ENCODE measurements around the gene HMGCS1.

Gene HMGCS1

DNA sequence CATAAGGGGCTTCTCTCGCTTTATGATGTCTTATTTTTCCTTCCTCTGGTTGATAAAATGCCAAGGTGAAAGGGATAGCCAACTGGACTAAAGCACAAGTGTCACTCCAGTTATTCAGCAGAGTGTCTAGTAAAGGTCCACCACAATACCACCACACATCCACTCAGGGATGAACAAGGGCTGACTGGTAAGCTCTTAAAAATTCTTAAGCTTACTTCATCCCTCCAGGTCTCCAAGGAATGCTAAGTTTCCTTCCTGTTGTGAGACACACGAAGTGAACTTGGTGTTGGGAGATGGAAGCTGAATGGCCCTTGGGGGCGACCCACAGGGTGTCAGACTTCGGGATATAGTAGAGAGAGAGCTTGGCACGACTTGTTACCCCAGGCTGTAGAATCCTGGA, 3.2 kb upstream of the HMGCS1 start:
- no peak for DNase-seq
- Histone ChIP-seq H3K36me3 (no peaks in the 10 kb centered on the region), H3K9me3 (no peaks in the 10 kb centered on the region), H3K4me1 (peaks cover 0 to 11% (median 6%) of the 10 kb centered on the region in 4 donors), H3K4me3 (no peak overlapping the region), H3K27ac (no peak overlapping the region), H3K27me3 (no peaks in the 10 kb centered on the region)
- TF ChIP-seq, protein P1, sequence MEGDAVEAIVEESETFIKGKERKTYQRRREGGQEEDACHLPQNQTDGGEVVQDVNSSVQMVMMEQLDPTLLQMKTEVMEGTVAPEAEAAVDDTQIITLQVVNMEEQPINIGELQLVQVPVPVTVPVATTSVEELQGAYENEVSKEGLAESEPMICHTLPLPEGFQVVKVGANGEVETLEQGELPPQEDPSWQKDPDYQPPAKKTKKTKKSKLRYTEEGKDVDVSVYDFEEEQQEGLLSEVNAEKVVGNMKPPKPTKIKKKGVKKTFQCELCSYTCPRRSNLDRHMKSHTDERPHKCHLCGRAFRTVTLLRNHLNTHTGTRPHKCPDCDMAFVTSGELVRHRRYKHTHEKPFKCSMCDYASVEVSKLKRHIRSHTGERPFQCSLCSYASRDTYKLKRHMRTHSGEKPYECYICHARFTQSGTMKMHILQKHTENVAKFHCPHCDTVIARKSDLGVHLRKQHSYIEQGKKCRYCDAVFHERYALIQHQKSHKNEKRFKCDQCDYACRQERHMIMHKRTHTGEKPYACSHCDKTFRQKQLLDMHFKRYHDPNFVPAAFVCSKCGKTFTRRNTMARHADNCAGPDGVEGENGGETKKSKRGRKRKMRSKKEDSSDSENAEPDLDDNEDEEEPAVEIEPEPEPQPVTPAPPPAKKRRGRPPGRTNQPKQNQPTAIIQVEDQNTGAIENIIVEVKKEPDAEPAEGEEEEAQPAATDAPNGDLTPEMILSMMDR (IDR thresholded peaks at IDR 0.05) = no peak
- intact Hi-C loops (cut with DNase I; ENCODE audit: low total_unique reads) = no loop called here

DNA sequence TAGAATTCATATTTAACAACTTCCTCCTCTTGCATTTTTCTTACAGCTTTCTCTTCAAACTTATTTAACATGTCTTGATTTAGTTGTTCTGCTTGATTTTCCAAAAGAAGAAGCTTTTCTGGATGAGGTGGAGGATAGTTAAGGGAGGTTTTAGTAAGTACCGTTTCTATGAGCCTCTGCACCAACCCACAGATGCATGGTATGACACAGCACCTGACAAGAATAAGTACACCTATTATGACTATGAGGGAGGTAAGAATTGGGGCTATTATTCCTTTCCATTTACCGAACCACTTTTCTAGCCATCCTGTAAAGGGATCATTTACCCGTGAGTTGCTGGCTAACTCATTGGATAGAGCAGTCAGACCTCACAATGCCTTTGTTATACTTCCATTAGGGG, 2.5 kb upstream of the HMGCS1 start:
- TF ChIP-seq, protein P1 (IDR thresholded peaks at IDR 0.05) = no peak

DNA sequence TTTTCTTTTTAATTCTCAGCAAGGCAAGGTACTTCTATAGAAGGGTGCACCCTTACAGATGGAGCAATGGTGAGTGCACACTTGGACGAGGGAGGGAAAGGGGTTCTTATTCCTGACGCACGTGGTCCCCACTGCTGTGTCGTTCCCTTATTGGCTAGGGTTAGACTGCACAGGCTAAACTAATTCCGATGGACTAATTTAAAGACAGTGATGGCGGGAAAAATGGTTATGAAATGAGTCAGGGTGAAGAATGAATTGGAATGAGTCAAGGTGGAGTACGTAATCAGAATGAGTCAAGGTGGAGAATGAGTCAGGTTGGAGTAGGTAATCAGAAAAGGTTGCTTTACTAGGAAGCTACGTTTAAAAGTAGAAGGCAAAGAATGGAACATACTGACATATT, 2.1 kb upstream of the HMGCS1 start:
- H3K27ac ChIP-seq = no peak overlapping the region
- no peak for DNase-seq
- TF ChIP-seq, protein P1 (IDR thresholded peaks at IDR 0.05) = no peak
- H3K4me3 ChIP-seq = no peak overlapping the region
- H3K27me3 ChIP-seq = no peaks in the 10 kb centered on the region
- intact Hi-C loops (cut with DNase I; ENCODE audit: low total_unique reads) = no loop called here
- H3K9me3 ChIP-seq = no peaks in the 10 kb centered on the region
- H3K36me3 ChIP-seq = no peaks in the 10 kb centered on the region
- H3K4me1 ChIP-seq = peaks cover 0 to 23% (median 10%) of the 10 kb centered on the region in 4 donors

More for the DNA sequence above, 2.5 kb upstream of the HMGCS1 start:
- intact Hi-C loops (cut with DNase I; ENCODE audit: low total_unique reads) = no loop called here
- no peak overlapping the region for H3K4me3 ChIP-seq
- H3K27me3 ChIP-seq = no peaks in the 10 kb centered on the region
- H3K4me1 ChIP-seq = peaks cover 0 to 19% (median 9%) of the 10 kb centered on the region in 4 donors
- no peak overlapping the region for H3K27ac ChIP-seq
- no peaks in the 10 kb centered on the region for H3K36me3 ChIP-seq
- no peak for DNase-seq
- H3K9me3 ChIP-seq = no peaks in the 10 kb centered on the region

DNA sequence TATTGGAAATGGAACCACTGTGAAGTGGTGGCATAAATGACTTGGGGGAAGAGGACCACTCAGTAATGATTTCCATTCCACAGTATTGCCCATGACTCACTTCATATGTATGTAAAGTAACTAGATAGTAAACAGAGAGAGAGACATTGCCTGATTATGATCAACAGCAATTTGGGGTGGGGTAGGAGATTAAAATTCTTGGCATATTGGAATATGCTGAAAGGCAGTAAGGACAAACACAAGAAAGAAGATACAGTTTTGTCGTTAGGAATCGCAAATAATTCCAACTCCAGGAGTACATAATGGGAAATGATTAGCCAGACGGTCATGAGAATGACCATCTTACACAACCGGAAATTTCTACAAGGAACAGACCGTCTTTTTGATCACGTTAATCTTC, 1.5 kb upstream of the HMGCS1 start:
- TF ChIP-seq, protein P1 (IDR thresholded peaks at IDR 0.05) = no peak
- Histone ChIP-seq H3K27me3 (no peaks in the 10 kb centered on the region), H3K9me3 (no peaks in the 10 kb centered on the region), H3K4me1 (peaks cover 0 to 28% (median 13%) of the 10 kb centered on the region in 4 donors), H3K36me3 (no peaks in the 10 kb centered on the region), H3K4me3 (no peak overlapping the region), H3K27ac (no peak overlapping the region)
- intact Hi-C loops (cut with DNase I; ENCODE audit: low total_unique reads) = loop anchor here (5.0 kb wide), 1 partner anchor 168 kb away; the partner anchor contains the start of gene TMEM267
- DNase-seq = no peak

DNA sequence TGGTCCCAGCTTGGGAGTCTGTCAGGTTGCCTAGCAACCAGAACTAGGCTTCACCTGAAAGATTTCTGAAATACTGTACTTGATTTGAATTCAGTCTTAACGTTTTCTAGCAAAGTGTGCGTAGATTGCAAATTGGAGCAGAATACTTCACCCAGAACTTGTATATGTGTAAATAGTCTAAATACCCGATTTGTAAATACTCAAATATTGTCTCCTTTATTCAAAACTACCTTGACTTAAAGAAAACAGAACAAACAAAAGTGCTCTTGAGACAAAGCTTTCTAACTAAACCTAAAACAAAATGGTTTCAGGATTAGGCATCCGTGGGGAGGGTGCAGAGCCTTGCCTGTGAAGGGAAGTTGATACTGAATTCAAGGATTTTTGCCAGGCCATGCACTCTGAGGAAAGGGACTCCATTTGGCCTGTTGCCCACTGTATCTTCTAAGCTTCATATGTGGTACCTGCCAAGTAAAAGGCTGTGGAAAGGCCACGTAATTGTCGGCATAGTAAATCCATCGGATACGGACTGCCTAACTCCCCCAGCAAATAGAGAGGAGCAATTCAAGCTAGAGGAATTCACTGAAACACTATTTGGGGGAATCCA, 744 bp upstream of the HMGCS1 start:
- Histone ChIP-seq H3K27ac (peak overlapping the region; percentile 87 to 89), H3K27me3 (no peaks in the 10 kb centered on the region), H3K36me3 (no peaks in the 10 kb centered on the region), H3K4me1 (peaks cover 0 to 36% (median 16%) of the 10 kb centered on the region in 4 donors), H3K4me3 (peak overlapping the region; percentile 65 to 72), H3K9me3 (no peaks in the 10 kb centered on the region)
- DNase-seq = no peak
- TF ChIP-seq, protein P1 (IDR thresholded peaks at IDR 0.05) = no peak
- intact Hi-C loops (cut with DNase I; ENCODE audit: low total_unique reads) = loop anchor here (5.0 kb wide), 1 partner anchor 168 kb away; the partner anchor contains the start of gene TMEM267
